NCI-H446 treated with DMSO at 0.1 percent for 48 hours (cell line): ENCODE data around the gene TOPAZ1.

Experiments
- DNase-seq: peaks from one replicate; lab custom pipeline; 2025; lab: John Stamatoyannopoulos, UW

TOPAZ1 gene

DNA sequence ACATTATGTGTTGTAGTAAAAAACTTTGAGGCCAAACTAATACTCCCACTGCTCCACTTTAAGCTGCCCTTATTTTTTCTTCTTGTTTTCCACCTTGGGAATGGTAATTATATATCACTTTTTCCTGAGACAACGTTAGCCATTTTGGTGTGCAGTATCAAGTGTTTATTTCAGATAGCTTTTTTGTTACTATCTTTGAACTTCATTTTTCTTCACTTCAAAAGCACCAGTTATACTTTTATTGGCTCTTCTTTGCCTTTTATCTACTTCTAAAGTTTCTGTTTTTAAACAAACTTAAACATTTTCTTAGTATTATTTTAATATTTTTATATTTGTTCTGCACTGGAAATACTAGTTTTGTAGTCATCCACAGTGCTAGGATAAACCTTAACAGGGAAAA is 6.5 kb downstream of the TOPAZ1 start:
- DNase-seq = no peak

DNA sequence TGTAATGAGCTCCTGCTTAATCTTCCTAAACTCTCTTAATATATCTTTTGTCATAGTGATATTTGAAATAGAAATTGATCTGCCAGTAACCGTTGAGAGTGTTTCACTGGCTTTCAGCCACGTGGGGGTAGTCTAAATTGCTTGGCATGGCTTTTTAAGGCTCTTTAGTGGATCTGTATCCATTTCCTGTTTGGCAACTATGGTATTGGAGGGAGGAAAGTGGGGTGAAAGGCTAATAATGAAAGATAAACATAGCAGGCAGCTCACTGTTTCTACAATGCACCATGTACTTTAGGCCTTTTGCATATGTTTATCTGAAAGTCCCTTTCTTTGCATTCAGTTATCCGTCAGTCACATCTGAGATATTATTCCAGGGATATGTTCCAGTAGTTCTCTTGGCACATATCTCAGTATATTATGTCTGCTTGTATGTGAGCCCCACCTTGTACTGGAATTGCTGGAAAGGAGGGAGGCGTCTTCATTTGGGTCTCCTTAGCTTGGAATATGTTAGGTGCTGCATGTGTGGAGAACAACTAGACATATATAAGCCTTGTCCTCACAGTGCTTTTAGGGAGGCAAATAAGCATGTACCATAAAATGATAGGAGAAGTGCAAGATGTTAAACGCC is 10.8 kb downstream of the TOPAZ1 start:
- DNase-seq = no peak

DNA sequence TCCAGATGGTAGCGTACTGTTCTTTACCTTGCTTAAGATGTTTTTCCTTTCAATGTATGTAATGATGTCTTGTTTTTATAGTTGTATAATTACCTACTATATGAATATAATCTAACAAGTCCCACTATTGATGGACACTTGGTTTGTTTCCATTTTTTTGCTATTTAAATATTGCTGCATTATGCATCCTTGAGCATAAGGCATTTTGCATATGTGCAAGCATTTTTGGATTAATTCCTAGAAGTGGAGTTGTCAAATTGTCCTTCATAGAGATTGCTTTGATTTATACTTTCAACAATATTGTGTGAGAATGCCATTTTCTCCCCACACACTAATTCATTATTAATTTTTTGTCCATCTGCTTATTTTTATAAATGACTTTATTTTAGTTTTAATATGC is 17.7 kb downstream of the TOPAZ1 start:
- DNase-seq = no peak

GRCh38 chr3:44264146-44264545 is 22.5 kb downstream of the TOPAZ1 start:
- no peak for DNase-seq

GRCh38 chr3:44265815-44266214 is 24.1 kb downstream of the TOPAZ1 start:
- no peak for DNase-seq

- DNase-seq = no peak
Measured at GRCh38 chr3:44272191-44272590, 30.5 kb downstream of the TOPAZ1 start.

GRCh38 chr3:44277925-44278324 is 36.2 kb downstream of the TOPAZ1 start:
- no peak for DNase-seq

- no peak for DNase-seq
Measured at GRCh38 chr3:44280077-44280476, 38.4 kb downstream of the TOPAZ1 start.

GRCh38 chr3:44280631-44281030 is 38.9 kb downstream of the TOPAZ1 start:
- DNase-seq = no peak

DNA sequence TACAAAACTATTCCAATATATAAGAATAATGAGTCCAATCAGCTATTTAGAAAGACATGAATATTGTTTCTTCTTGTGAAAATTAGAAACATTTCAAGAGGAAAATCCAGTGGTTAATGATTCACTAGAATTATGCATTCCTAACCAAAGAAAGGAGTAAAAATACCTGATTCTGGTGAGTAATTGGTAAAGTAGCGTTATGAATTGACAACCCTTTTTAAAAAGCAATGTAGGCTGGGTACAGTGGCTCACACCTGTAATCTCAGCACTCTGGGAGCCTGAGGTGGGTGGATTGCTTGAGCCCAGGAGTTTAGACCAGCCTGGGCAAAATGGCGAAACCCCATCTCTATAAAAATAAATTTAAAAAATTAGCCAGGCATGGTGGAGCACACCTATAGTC is 43.3 kb downstream of the TOPAZ1 start:
- no peak for DNase-seq

DNA sequence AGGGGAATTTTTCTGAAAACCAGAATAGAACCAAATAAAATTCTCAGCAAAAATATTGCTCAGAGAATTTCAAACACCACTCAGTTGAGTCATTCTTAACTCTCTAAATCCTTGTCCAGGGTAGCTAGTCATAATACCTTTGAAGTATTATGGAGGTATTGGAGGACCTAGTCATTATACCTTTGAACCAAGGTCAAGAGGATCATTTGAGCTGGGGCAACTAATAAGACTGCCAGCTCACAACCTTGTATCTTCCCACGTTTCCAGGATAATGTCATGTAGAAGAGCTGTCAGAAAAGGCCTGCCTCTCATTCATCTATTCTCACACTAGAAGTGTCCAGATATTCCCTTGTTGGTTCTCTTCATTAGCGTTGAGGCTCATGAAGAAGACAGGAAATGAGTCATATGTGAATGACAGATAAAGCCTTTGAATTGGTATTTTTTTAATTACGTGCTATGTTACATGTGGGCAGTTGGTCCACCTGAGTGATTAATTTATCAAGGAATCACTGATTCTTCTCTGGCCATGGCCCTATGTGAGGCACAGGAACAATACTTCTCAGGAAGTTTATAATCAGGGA is 48.3 kb downstream of the TOPAZ1 start:
- no peak for DNase-seq

GRCh38 chr3:44292276-44292675 is 50.6 kb downstream of the TOPAZ1 start:
- DNase-seq = no peak

- DNase-seq = no peak
Measured at GRCh38 chr3:44292947-44293346, 51.3 kb downstream of the TOPAZ1 start.

DNA sequence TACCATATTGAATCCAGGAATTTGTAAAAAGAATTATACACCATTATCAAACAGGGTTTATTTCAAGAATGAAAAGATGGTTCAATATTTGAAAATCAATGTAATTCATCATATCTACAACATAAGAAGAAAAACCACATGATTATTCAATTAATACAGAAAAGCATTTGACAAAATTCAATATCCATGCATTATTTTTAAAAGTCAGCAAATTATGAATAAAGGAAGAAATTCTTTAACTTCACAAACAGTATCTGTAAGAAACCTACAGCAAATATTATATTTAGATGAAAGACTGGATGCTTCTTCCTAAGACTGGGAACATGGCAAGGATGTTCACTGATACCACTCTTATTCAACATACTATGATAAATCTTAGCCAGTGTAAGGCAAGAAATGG is 55.6 kb downstream of the TOPAZ1 start:
- DNase-seq = no peak

- no peak for DNase-seq
Measured at GRCh38 chr3:44301746-44302145, 60.1 kb downstream of the TOPAZ1 start.

- DNase-seq = no peak
Measured at GRCh38 chr3:44309500-44309899, 67.8 kb downstream of the TOPAZ1 start.

DNA sequence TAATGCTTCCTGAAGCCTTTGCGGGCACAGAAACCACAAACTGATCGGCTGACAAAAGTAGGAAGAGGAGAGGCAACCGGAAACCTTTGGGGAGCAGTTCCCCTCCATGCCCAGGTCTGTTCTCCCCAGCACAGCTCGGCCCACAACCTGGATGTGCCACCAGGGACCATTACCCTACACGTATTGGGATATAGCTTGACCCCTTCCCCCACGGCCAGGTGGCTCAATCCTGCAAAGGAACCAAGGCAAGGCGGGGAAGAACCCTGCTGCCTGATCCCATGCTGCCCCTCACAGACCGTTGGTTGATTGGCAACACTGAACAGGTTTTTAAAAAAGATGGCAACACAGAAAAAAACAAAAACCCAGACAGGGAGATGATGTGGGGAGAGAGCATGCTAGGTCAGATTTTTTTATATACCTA is 77.2 kb downstream of the TOPAZ1 start:
- no peak for DNase-seq

DNA sequence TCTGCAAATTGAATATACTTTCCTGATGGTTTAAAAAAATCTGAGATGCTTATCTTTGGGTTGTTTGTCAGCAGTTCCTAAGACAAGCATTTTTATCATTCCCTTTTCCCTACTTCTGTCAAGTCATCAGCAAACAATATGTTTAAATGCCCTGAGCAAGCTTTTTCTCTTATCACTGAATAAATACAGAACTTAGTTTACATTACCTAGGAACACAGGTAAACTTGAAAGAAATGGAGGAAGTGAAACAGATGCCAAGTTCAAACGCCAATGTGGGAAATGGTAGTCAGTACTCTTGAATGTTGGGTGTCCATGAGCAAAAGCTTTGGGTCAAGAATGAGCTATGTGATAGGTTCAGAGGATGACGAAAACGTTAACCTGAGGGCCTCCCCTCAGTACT is 79.6 kb downstream of the TOPAZ1 start:
- no peak for DNase-seq

DNA sequence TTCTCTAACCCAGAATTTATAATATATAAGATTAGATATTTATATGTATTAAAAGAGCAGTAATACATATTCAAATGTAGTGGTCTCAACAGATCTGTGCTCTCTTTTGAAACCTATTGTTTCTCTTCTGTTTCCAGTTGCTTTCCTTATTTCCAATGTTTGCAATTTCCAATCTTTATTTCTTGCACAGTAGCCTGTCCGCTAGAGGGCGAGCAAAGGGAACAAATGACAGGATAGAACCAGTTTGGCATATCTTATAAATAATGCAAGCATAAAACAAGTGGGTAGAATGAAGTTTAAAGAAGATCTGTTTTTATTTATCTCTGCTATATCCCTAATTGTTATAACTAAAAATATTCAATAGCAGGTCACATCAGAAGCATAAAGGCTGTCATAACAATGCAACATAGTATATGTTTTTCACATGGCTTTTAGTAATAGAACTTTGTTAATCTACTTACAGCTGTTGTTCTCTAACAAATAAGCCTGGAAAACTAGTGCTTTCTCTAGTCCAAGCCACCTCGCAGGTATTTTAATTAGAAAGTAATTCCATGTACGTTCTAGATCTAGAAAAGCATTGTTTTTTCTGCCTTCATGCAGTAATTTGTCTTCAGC is 81.8 kb downstream of the TOPAZ1 start:
- DNase-seq = no peak

- no peak for DNase-seq
Measured at GRCh38 chr3:44324584-44324983, 82.9 kb downstream of the TOPAZ1 start.

- no peak for DNase-seq
Measured at GRCh38 chr3:44326019-44326418, 84.3 kb downstream of the TOPAZ1 start.

GRCh38 chr3:44326515-44326914 is 84.8 kb downstream of the TOPAZ1 start:
- no peak for DNase-seq

DNA sequence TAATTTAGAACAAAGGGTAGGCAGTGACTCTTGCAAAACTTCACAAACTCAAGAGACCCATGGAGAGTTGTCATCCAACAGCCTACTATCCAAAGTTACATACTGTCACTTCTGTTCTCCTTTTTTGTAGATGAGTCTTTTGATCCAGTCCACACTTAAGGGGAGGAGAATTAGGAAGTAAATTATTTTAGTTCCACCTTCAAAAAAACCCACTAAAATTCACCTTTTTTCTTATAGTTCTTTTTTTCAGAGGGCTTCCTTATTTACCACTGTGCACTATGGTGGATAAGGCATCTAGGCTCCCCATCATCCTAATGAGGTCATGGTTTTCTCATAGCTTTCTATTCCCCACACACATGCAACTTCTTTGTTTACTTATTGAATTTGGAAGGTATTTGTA is 88.3 kb downstream of the TOPAZ1 start:
- DNase-seq = no peak

- DNase-seq = no peak
Measured at GRCh38 chr3:44330444-44330843, 88.8 kb downstream of the TOPAZ1 start.
